Raji (cell line): Measurements from ENCODE around the gene ADGRA1.

Experiments used
- POLR2A ChIP-seq: IDR thresholded peaks from 2 replicates; pipeline ENCODE4 v1.6.1; 2011; ENCODE audit warnings: low read depth, low read length, control low read depth; ENCODE audit not compliant: insufficient read depth

ADGRA1 gene

DNA sequence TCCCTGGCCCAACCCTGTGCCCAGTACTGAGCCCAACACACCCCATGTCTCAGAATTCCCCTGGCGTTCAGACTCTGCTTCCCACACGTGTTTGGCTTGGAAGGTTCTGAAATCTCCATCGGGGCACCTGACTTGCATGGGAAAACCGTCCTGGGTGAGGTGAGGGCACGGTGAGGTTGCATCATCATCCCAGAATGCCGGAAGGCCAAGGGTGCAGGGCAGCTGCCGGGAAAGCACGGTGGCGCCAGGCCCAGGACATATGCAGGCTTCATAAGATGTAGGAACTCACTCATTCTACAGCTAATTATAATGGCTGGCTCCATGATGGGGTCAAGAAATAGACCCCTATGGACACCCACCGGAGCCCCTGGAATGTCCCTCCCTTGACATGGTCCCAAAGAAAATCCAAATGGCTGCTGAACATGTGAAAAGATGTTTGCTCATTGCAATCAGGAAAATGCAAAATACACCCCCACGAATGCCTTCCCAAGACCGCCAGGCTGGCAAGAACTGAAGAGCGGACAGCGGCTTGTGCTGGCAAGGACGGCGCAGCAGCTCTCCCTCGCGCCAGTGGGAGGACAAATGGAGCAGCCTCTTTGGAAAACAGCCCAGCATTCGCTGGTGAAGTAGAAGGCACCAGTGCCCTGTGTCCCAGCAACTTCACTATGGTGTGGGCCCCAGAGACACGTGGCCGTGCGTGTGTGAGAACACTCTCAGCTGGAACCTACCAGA, 74.6 kb downstream of the ADGRA1 start:
- no peak for TF ChIP-seq POLR2A

DNA sequence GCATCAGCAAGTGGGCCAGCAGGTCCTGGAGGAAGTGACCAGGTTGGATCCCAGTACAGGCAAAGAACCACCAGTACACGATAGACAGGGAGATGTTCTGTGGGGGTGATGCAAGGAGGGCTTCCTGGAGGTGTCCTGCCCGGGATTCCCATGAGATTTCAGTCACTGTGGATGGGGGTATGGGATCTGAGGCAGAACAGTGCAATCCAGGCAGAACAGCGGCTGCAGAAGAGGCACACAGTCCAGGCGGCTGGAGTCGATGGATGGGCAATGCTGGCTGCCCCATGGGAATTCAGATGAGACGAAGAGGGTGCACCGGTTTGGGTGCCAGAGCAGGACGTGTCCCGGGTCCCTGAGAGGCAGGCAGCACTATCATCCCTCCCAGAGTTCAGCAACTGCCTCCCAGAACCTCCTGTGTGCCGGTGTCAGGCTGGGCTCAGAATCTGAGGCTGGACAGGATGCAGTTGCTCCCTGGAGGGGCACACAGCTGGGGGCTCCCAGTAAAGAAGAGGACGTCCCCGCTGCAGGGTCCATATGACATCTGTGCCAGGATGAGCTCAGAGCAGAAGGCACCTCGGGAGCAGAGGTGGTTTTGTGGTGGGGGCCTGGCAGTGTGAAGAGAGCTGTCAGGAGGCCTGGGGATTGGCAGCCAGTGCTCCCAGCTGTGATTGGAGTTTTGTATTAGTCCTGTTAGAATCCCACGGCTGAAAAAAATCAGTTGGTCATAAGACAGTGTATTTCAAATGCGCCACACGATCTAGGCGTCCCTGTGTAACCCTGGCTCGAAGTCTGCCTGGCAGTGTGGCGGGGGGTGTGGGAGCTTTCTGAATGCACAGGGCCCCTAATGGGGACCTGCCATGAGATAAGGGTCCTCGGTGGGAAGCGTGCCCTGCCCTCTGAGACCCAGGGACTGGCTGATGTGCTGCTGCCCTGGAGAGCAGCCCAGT, 75.5 kb downstream of the ADGRA1 start:
- TF ChIP-seq POLR2A = no peak

DNA sequence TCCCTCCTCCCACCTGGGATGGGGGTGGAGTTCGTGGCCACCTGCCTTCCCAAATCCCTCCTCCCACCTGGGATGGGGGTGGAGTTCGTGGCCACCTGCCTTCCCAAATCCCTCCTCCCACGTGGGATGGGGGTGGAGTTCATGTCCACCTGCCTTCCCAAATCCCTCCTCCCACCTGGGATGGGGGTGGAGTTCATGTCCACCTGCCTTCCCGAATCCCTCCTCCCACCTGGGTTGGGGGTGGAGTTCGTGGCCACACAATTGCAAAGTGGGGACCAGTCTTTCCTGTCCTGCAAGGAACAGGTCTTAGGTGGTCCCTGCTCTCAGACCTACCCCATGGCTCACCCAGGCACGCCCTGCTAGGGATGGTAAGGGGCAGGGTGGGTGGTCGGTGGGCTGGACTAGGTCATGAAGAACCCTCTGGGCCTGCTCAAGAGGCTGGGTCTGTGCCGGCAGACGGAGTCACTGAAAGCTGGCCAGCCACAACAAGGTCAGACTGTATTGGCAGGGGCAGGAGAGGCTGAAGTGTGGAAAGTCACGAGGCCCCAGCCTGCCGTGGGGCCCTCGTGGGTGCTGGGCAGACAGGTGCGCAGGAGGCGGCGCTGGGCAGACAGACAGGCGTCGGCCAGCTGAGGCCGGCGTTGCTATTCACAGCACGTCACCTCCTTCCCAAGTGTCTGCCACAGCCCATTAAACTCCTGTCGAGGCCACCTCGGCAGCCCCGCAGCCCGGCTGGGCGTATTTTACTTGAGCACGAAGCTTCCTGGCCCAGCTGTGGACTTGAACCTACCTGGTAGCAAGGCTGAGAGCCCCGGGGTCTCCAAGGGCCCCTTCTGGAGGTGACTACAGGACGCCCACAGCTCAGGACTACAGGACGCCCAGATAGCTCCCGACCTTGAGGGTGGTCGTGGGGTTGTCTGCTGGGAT, 76.4 kb downstream of the ADGRA1 start:
- TF ChIP-seq POLR2A = no peak

DNA sequence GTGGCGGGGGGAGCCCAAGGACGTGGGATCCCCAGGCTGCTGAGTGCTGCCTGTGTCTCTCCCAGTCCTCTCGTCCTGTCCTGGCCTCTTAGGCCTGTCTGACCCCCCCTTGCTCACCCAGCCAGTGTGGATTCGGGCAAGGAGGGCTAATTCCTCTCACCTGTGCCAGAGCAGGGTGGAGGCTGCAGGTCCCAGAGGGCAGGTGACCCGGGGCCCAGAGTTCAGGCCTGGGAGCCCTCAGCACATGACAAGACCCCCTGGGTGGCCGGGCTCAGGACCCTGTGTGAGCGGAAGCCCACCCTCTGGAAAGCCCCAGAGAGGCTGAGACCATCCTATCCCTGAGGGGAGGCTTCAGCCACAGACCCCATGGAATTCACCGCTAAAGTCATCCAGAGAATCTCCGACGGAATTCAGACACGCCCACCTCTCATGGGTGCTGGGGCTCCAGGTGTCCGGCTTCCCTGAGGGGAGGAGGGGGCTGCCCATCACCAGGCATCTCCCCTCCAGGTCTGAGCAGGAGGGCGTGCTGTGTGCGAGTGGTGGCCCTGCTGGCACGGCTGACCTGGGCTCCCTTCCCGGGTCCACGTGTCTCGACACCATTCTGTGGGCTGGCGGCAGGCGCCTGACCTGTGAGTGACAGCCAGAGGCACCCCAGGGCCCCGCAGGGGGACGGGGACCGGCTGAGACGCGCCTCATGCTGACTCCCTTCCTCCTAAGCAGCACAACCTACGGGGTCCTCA, 77.3 kb downstream of the ADGRA1 start:
- no peak for TF ChIP-seq POLR2A

DNA sequence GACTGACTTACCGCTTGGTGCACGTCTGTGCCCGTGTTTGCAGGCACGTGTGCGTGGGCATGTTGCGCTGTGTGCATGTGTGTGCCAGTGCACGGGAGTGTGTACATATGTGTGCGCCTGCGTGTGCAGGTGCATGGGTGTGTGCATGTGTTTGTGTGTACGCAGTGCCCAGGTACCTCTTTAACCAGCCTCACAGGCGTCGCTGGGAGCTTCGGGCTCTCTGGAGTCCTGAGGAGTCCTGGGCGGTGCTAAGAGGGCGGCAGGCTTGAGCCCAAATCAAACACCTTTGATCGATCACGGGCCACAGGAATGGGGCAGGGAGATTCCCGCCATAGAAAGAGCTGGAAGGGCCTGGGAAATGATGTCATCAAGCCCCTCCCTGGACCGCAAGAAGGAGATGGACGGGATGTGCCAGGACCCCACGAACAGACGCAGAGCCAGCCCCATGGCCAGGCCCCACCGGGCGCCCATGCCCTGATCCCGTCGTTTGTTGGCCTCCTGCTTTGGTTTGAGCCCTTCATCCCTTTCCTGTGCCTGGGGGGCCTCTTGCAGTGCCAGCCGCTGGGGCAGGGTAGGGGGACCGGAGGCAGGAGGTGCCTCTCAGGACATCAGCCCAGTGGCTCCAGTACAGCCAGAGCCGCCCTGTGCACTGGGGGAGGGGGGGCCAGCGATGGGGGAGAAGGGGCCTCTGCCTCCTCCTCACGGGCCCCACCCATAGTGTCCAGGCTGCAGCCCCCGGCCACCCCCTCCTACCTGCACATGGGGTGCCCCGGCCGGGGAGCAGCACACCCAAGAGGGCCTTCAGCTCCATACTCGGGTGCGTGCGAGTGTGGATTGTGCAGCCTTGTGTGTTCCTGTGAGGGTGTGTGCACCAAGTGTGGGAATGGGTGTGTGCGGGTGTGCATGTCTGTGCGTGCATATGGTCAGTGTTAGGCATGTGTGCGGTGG, 78.1 kb downstream of the ADGRA1 start:
- no peak for TF ChIP-seq POLR2A

DNA sequence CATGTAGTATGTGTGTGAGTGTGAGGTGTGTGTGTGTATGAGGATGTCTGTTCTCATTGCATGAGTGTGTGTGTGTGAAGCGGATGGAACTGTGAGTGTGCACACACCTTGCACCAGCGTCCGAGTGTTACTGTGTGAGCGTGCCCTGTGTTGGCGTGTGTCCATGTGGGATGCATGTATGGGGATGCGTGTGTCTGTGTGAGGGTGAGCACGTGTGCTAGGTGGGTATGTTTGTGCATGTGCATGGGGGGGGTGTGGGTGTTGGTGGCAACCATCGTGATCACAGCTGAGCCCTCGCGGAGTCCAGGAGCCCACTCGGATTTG, 78.7 kb downstream of the ADGRA1 start:
- no peak for TF ChIP-seq POLR2A

DNA sequence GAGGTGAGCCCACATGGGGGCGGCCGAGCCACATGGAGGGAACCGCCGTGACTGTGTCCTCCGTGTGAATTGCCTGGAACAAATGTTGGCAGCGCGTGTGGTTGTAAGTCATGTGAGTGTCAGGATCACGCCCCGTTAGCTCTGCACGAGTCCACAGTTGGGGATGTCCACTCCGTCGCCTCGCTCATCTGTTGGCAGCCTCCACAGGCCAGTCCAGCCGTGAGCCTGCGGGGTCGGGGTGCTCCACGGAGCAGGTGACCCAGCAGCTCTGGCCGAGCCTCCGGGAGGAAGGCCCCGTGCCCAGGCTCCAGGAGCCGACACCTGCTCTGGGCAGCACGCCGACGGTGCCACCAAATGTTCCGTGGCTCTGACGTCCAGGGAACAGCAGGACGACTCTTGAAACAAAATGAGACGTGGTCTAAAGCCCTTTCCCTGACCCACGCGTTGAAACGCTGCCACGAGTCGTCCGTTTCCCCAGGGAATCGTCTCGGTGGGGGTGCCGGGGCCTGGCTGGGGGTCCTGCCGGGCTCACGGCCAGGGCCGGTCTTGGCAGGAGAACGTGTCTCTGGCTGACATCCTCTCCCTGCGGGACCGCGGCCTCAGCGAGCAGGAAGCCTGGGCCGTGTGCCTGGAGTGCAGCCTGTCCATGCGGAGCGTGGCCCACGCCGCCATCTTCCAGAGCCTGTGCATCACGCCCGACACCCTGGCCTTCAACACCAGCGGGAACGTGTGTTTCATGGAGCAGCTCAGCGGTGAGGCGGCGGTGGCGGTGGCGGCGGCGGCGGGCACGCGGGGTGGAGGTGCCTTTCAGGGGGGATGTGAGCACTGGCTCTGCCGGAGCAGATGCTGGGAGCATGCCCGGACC, 79.3 kb downstream of the ADGRA1 start:
- TF ChIP-seq POLR2A = no peak

DNA sequence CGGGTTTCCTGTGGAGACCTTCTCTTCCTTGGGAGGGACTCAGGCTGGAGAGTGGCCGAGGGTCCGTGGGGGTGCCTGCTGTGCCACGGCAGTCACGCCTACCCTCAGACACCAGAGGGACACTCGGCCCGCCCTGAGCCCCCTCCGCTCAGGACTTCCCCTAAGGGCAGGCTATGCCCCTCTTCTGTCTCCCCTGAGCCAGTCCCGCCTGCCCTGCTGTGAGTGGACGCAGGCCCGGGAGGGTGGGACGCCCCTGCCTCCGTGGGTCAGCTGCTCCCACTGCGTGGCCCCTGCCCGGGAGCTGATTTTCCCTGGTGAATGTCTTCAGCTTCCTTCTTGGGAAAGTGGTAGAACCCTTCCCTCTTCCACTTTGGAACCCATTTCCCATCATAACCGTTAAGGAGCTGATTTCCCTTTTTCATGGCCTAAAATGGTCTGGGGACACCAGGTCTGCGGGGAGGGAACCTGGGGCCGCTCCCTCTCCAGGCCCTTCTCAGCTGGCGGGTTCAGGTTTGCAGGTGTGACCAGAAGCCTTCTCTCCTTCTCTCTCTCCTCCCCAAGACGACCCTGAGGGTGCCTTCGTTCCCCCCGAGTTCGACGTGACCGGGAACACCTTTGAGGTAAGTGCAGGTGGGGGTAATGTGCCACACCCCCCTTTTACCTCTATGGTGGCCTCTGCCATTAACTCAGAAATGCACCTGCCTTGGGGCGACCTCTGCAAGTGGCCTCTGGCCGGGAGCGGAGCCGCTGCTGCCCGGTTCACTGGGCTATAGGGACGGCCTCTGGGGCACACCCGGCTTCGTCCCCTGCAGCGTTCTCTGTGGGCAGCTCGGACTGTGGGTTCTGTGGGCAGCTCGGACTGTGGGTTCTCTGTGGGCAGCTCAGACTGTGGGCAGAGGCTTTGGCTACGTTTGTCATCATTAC, 80.2 kb downstream of the ADGRA1 start:
- no peak for TF ChIP-seq POLR2A

DNA sequence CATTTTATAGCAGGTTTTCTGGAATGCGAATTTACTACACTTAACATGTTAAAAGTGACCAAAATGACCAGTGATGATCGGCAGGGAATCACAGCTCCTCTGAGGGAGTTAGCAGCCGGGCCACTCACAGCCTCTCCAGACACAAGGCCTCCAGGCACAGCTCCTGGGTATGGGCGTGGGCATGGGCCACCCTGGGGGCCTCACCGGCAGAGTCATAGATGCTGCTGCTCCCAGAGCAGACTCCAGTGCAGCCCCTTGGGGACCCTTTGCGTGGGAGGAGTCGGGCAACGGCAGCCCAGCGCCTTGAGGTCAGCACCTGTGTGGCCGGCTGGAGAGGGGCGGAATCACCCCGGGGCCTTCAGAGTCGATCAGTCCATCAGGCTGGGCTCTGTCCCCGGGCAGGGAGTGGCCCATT, 80.9 kb downstream of the ADGRA1 start:
- no peak for TF ChIP-seq POLR2A

DNA sequence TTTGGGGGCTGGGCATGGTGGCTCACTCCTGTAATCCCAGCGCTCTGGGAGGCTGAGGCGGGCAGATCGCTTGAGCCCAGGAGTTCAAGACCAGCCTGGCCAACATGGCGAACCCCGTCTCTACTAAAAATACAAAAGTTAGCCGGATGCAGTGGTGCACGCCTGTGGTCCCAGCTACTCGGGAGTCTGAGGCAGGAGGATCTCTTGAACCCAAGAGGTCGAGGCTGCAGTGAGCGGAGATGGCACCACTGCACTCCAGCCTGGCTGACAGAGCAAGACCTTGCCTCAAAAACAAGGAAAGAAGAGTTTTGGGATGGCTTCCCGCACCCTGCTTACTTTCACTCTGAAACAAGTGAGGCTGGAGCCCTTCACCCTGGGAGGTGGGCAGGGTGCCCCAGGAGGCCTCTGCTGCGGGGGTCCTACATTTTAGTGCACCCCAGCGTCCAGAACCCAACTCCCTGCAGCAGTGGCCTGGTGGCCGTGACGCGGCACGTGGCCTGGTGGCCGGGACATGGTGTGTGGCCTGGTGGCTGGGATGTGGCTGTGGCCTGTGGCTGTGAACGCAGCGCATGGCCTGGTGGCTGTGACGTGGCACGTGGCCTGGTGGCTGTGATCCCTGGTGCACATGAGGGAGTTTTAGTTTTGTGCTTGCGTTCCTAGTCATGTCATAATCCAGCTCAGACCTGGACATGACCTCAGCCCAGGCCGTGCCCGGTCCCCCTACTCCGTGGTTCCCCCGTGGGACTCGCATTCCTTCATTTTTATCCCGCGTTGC, 81.6 kb downstream of the ADGRA1 start:
- no peak for TF ChIP-seq POLR2A

DNA sequence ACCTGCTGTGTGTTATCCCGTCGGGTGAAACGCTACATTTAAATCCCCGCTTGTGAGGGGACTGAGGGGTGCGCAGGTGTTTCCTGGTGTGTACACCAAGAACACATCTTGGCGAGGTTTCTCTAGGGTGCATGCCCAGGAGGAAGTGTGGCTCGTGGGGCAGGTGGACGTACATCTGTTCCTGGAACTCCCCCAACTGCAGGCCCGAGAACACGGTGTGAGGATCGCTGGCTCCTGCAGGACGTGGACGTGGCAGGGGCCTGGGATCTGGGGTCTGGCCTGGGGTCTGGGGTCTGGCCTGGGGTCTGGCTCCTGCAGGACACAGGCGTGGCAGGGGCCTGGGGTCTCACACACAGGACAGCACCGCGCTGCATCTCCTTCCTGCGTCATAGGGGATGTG, 82.4 kb downstream of the ADGRA1 start:
- TF ChIP-seq POLR2A = no peak
